Gastroesophageal sphincter (tissue), 4 donors: ENCODE measurements around the gene GALNT10. TPM values are rescaled to one million over a fixed set of nuclear protein-coding genes. Genes with fewer than 3 reads are reported as not detected.

Experiments used
- ATAC-seq: fragments of 150-250 bp; one replicate; pipeline ENCODE4 v1.9.1; 2016; ENCODE audit warnings: mild to moderate bottlenecking, moderate library complexity
- H3K27ac ChIP-seq, 4 donors: fragments of 200-600 bp; sonication (generic) in 3 of 4; 1 replicate in 3 of 4; 2 replicates in 1 of 4; pipeline ENCODE4 v1.5.1; 2016 to 2019
- H3K27me3 ChIP-seq: fragments of 200-600 bp; sonication (generic); one replicate; pipeline ENCODE4 v1.5.1; 2019
- H3K36me3 ChIP-seq, 2 donors: fragments of 200-600 bp; sonication (generic); one replicate each; pipeline ENCODE4 v1.5.1; 2019; ENCODE audit warnings: control low read depth in 1 of 2
- H3K4me1 ChIP-seq, 3 donors: fragments of 200-600 bp; sonication (generic); 1 replicate in 2 of 3; 2 replicates in 1 of 3; pipeline ENCODE4 v1.5.1; 2016 to 2019; ENCODE audit warnings: control low read depth in 2 of 3
- H3K4me3 ChIP-seq, 2 donors: fragments of 200-600 bp; sonication (generic); one replicate each; pipeline ENCODE4 v1.5.1; 2019; ENCODE audit warnings: mild to moderate bottlenecking in 1 of 2, moderate library complexity in 1 of 2
- H3K9me3 ChIP-seq, 3 donors: fragments of 200-600 bp; sonication (generic); one replicate each; pipeline ENCODE4 v1.5.1; 2017 to 2019; ENCODE audit warnings: control low read depth in 2 of 3
- CTCF ChIP-seq, 4 experiments: fragments of 200-600 bp in 2 of 4; fragments of 450-650 bp in 2 of 4; sonication (generic) in 1 of 4; IDR thresholded peaks; one replicate each; pipeline ENCODE4 v1.5.1; 2017 to 2019; ENCODE audit warnings: antibody characterized with exemption in 4 of 4, mild to moderate bottlenecking in 2 of 4, moderate library complexity in 2 of 4
- EP300 ChIP-seq: sonication (generic); formaldehyde crosslinking; IDR thresholded peaks from one replicate; pipeline ENCODE4 v1.6.1; 2017; ENCODE audit warnings: antibody characterized with exemption, mild to moderate bottlenecking
- POLR2A ChIP-seq, 2 donors: fragments of 450-650 bp; IDR thresholded peaks; one replicate each; pipeline ENCODE4 v1.6.1; 2017; ENCODE audit warnings: antibody characterized with exemption in 2 of 2, mild to moderate bottlenecking in 2 of 2, moderate library complexity in 1 of 2
- POLR2AphosphoS5 ChIP-seq: sonication (generic); formaldehyde crosslinking; IDR thresholded peaks from one replicate; pipeline ENCODE4 v1.6.1; 2017; ENCODE audit warnings: antibody characterized with exemption
- WGBS, 2 donors: methylation state at CpG; one replicate each; pipeline ENCODE4 v1.1.5; 2018; ENCODE audit warnings: low coverage in 1 of 2; 5-methylcytosine and 5-hydroxymethylcytosine counted together
- total RNA-seq, 4 donors: library from RNA; depleted of rRNA; stranded (reverse); fragments of >200 nt; gene quantifications; one replicate each; pipeline ENCODE4 v1.1.0, GENCODE V29; 2016

The GALNT10 gene
- total RNA-seq, 4 donors from 2014 or later: 19.1 to 49.1 (median 34.0) TPM

GRCh38 chr5:154287136-154287535 lies 96.6 kb downstream of the GALNT10 start:
- WGBS, 2 donors: 34 to 36% methylated on average over 4 to 5 of the region's 5 CpGs
- Histone ChIP-seq H3K4me3 (no peak overlapping the region), H3K27ac (peak overlapping the region; percentile 55 to 73 (median 60)), H3K4me1 (peaks cover 25 to 45% (median 34%) of the 10 kb centered on the region in 3 donors), H3K27me3 (no peaks in the 10 kb centered on the region), H3K36me3 (no peaks in the 10 kb centered on the region), H3K9me3 (no peaks in the 10 kb centered on the region)
- TF ChIP-seq CTCF (IDR thresholded peaks at IDR 0.05) (no peak), POLR2AphosphoS5 (peak; percentile 18)
- ATAC-seq: peak; percentile 48

DNA sequence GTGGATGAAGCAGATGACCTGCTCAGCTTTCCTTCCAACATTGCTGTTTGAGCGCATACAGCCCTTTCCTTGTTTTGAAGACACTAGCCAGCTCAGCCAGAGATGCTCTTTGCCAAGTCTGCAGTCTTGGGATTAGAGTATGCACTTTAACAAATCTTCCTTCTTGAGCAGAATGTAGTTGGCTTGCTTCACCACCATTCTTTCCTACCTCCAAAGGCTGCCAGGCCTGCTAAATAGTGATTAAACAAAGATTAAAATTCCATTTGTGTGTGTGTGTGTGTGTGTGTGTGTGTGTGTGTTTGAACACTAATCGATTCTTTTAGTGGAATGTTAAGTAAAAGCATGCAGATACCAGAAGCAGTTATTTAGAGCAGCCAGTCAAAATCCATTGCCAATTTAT lies 97.6 kb downstream of the GALNT10 start:
- H3K4me3 ChIP-seq: no peak overlapping the region
- H3K27me3 ChIP-seq: no peaks in the 10 kb centered on the region
- ATAC-seq: peak; percentile 77
- no peaks in the 10 kb centered on the region for H3K36me3 ChIP-seq
- peak overlapping the region; percentile 55 to 73 (median 60) for H3K27ac ChIP-seq
- TF ChIP-seq POLR2A (IDR thresholded peaks at IDR 0.05) (no peak), POLR2AphosphoS5 (peak; percentile 64), CTCF (IDR thresholded peaks at IDR 0.05) (no peak), EP300 (no peak)
- H3K9me3 ChIP-seq: no peaks in the 10 kb centered on the region
- peaks cover 25 to 45% (median 34%) of the 10 kb centered on the region in 3 donors for H3K4me1 ChIP-seq
- WGBS, 2 donors: 0 to 8% methylated on average over 2 of the region's 2 CpGs

DNA sequence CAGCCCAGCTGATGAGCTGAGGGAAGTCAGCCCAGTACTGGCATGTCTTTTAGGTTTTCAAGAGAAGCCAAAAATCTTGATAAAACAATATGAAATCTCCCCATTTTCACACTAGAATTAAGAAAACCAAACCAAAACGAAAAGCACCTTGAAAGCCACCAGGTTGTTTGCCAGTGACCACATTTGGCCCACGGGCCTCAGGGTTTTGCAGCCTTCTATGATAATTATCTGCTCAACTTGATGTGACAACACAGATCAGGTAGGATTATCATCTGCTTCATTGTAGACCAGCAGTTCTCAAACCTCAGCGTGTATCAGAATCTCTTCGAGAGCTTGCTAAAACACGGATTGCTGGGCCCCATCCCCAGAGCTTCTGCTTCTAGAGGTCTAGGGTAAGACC lies 101.4 kb downstream of the GALNT10 start:
- TF ChIP-seq EP300 (no peak), POLR2A (IDR thresholded peaks at IDR 0.05) (no peak), POLR2AphosphoS5 (no peak), CTCF (IDR thresholded peaks at IDR 0.05) (no peak)

GRCh38 chr5:154293219-154293618 lies 102.7 kb downstream of the GALNT10 start:
- H3K9me3 ChIP-seq: no peaks in the 10 kb centered on the region
- peaks cover 0 to 35% of the 10 kb centered on the region in 2 donors for H3K36me3 ChIP-seq
- H3K4me3 ChIP-seq: no peak overlapping the region
- peaks cover 7 to 13% (median 9%) of the 10 kb centered on the region in 3 donors for H3K4me1 ChIP-seq
- WGBS, 2 donors: 100% methylated on average over 1 of the region's 1 CpG; no CpG with 5 or more reads in 1 of the 2 donors
- ATAC-seq: no peak
- no peak overlapping the region for H3K27ac ChIP-seq
- TF ChIP-seq EP300 (no peak), POLR2A (IDR thresholded peaks at IDR 0.05) (no peak), CTCF (IDR thresholded peaks at IDR 0.05) (no peak)
- H3K27me3 ChIP-seq: no peaks in the 10 kb centered on the region

More for the DNA sequence above, 101.4 kb downstream of the GALNT10 start:
- Histone ChIP-seq H3K4me3 (no peak overlapping the region), H3K4me1 (peaks cover 18 to 26% (median 19%) of the 10 kb centered on the region in 3 donors), H3K36me3 (peaks cover 0 to 24% of the 10 kb centered on the region in 2 donors), H3K9me3 (no peaks in the 10 kb centered on the region), H3K27me3 (no peaks in the 10 kb centered on the region), H3K27ac (no peak overlapping the region)
- no peak for ATAC-seq
- WGBS, 2 donors: 97% methylated on average over 4 to 5 of the region's 5 CpGs

GRCh38 chr5:154295551-154295950 lies 105.0 kb downstream of the GALNT10 start:
- Histone ChIP-seq H3K9me3 (no peaks in the 10 kb centered on the region), H3K4me1 (peaks cover 0 to under 1% (median 0%) of the 10 kb centered on the region in 3 donors), H3K4me3 (no peak overlapping the region), H3K27me3 (no peaks in the 10 kb centered on the region), H3K27ac (no peak overlapping the region), H3K36me3 (peaks cover 0 to 53% of the 10 kb centered on the region in 2 donors)
- no peak for TF ChIP-seq POLR2A (IDR thresholded peaks at IDR 0.05)
- TF ChIP-seq EP300: no peak
- TF ChIP-seq CTCF (IDR thresholded peaks at IDR 0.05): no peak
- no peak for TF ChIP-seq POLR2AphosphoS5
- 100% methylated on average over 1 of the region's 1 CpG for WGBS, 2 donors
- no peak for ATAC-seq
